ENCODE results near the gene SERPINA6.

DNA sequence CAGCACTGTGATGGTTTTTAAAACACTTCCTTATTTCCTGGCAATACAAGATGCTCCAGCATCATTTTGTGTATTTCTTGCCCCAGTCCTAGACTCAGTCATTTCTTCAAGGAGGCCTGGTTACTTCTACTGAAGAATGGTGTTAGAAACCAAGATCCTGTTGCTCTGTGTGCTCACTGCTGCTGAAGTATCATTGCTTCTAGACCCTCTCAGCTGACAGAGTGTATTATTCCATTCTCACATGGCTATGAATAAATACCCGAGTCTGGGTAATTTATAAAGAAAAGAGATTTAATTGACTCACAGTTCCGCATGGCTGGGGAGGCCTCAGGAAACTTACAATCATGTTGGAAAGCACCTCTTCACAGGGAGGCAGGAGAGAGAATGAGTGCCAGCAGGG lies 14.9 kb upstream of the SERPINA6 start:
- TF ChIP-seq, protein P1, sequence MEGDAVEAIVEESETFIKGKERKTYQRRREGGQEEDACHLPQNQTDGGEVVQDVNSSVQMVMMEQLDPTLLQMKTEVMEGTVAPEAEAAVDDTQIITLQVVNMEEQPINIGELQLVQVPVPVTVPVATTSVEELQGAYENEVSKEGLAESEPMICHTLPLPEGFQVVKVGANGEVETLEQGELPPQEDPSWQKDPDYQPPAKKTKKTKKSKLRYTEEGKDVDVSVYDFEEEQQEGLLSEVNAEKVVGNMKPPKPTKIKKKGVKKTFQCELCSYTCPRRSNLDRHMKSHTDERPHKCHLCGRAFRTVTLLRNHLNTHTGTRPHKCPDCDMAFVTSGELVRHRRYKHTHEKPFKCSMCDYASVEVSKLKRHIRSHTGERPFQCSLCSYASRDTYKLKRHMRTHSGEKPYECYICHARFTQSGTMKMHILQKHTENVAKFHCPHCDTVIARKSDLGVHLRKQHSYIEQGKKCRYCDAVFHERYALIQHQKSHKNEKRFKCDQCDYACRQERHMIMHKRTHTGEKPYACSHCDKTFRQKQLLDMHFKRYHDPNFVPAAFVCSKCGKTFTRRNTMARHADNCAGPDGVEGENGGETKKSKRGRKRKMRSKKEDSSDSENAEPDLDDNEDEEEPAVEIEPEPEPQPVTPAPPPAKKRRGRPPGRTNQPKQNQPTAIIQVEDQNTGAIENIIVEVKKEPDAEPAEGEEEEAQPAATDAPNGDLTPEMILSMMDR (IDR thresholded peaks at IDR 0.05), result no peak
- no peak for TF ChIP-seq ZFX (IDR thresholded peaks at IDR 0.05; ENCODE audit: borderline replicate concordance)

All from 22Rv1 (cell line).